HepG2 (cell line): ENCODE data around the gene MNT. TPM values are rescaled to one million over a fixed set of nuclear protein-coding genes. Genes with fewer than 3 reads are reported as not detected.

Source experiments
- ATF1 ChIP-seq: IDR thresholded peaks from 2 replicates; pipeline ENCODE4 v1.6.1; 2016; ENCODE audit warnings: mild to moderate bottlenecking, control low read depth
- ATF3 ChIP-seq: sonication (generic); formaldehyde crosslinking; IDR thresholded peaks from 2 replicates; pipeline ENCODE4 v1.4.0; 2020; ENCODE audit warnings: missing genetic modification reagents
- BCL6 ChIP-seq: IDR thresholded peaks from 2 replicates; pipeline ENCODE4 v1.6.1; 2016; ENCODE audit warnings: missing genetic modification reagents, missing compliant biosample characterization
- CHD2 ChIP-seq: IDR thresholded peaks from 2 replicates; pipeline ENCODE4 v1.6.1; 2011; ENCODE audit warnings: low read depth, low read length, improper control_type of control experiment
- HINFP ChIP-seq: sonication (generic); formaldehyde crosslinking; IDR thresholded peaks from 2 replicates; pipeline ENCODE4 v1.4.0; 2020; ENCODE audit warnings: low read depth, mild to moderate bottlenecking, missing genetic modification reagents
- KLF12 ChIP-seq: sonication (generic); formaldehyde crosslinking; IDR thresholded peaks from 2 replicates; pipeline ENCODE4 v1.4.0; 2020; ENCODE audit warnings: missing genetic modification reagents, borderline replicate concordance
- KLF15 ChIP-seq: sonication (generic); formaldehyde crosslinking; IDR thresholded peaks from 2 replicates; pipeline ENCODE4 v1.8.1; 2023; ENCODE audit warnings: borderline replicate concordance, mild to moderate bottlenecking, inconsistent platforms, missing genetic modification reagents, mixed read lengths
- KLF16 ChIP-seq, 2 experiments: sonication (generic) in 1 of 2; formaldehyde crosslinking in 1 of 2; IDR thresholded peaks; 2 replicates each; pipeline versions ENCODE4 v1.6.1 to v1.8.0; 2016 to 2023; ENCODE audit warnings: missing genetic modification reagents in 2 of 2, missing compliant biosample characterization in 1 of 2
- MLLT10 ChIP-seq: sonication (generic); formaldehyde crosslinking; IDR thresholded peaks from 2 replicates; pipeline ENCODE4 v1.4.0; 2020; ENCODE audit warnings: missing genetic modification reagents
- NFE2L2 ChIP-seq: fragments of 150-350 bp; IDR thresholded peaks from 2 replicates; pipeline ENCODE4 v1.6.1; 2014; ENCODE audit warnings: low read length
- PCBP1 ChIP-seq: fragments of 200-400 bp; formaldehyde crosslinking; IDR thresholded peaks from 2 replicates; pipeline ENCODE4 v1.6.1; 2017; ENCODE audit warnings: mild to moderate bottlenecking, low read depth, low read length, borderline replicate concordance
- PCBP2 ChIP-seq: fragments of 200-400 bp; formaldehyde crosslinking; optimal IDR thresholded peaks from 2 replicates; pipeline ENCODE3; 2018; ENCODE audit warnings: low read length, low read depth; ENCODE audit not compliant: poor library complexity, severe bottlenecking
- SIX1 ChIP-seq: sonication (generic); formaldehyde crosslinking; IDR thresholded peaks from 2 replicates; pipeline ENCODE4 v1.4.0; 2020; ENCODE audit warnings: missing genetic modification reagents, borderline replicate concordance
- SMYD3 ChIP-seq: sonication (generic); formaldehyde crosslinking; IDR thresholded peaks from 2 replicates; pipeline ENCODE4 v1.8.1; 2023; ENCODE audit warnings: mild to moderate bottlenecking, missing genetic modification reagents
- SNAPC2 ChIP-seq: sonication (generic); formaldehyde crosslinking; IDR thresholded peaks from 2 replicates; pipeline ENCODE4 v1.8.1; 2022; ENCODE audit warnings: mild to moderate bottlenecking, missing genetic modification reagents
- SNRNP70 ChIP-seq: fragments of 200-400 bp; formaldehyde crosslinking; IDR thresholded peaks from 2 replicates; pipeline ENCODE4 v1.6.1; 2017; ENCODE audit warnings: mild to moderate bottlenecking, low read depth, low read length, moderate library complexity
- TCF7 ChIP-seq: sonication (generic); IDR thresholded peaks from 2 replicates; pipeline ENCODE4 v1.6.1; 2016; ENCODE audit warnings: antibody characterized with exemption, low read depth
- TIGD3 ChIP-seq: sonication (generic); formaldehyde crosslinking; IDR thresholded peaks from 2 replicates; pipeline ENCODE4 v1.5.1; 2020; ENCODE audit warnings: mild to moderate bottlenecking, missing genetic modification reagents, borderline replicate concordance
- TP53 ChIP-seq: sonication (generic); formaldehyde crosslinking; conservative IDR thresholded peaks from 2 replicates; pipeline ENCODE4 v1.4.0; 2020; ENCODE audit warnings: missing genetic modification reagents
- ZBTB42 ChIP-seq: sonication (generic); formaldehyde crosslinking; IDR thresholded peaks from 2 replicates; pipeline ENCODE4 v1.5.0; 2020; ENCODE audit warnings: mild to moderate bottlenecking, missing genetic modification reagents
- ZC3H4 ChIP-seq: sonication (generic); formaldehyde crosslinking; IDR thresholded peaks from 2 replicates; pipeline ENCODE4 v1.4.0; 2020; ENCODE audit warnings: missing genetic modification reagents, borderline replicate concordance
- ZFP41 ChIP-seq: sonication (generic); formaldehyde crosslinking; IDR thresholded peaks from 2 replicates; pipeline ENCODE4 v1.4.0; 2020; ENCODE audit warnings: mild to moderate bottlenecking, missing genetic modification reagents, borderline replicate concordance
- ZKSCAN1 ChIP-seq: fragments of 150-350 bp; IDR thresholded peaks from 2 replicates; pipeline ENCODE4 v1.6.1; 2014; ENCODE audit warnings: low read length
- ZNF136 ChIP-seq: sonication (generic); formaldehyde crosslinking; IDR thresholded peaks from 2 replicates; pipeline ENCODE4 v1.8.1; 2022; ENCODE audit warnings: low read depth, mild to moderate bottlenecking, moderate library complexity, missing genetic modification reagents
- ZNF138 ChIP-seq: sonication (generic); formaldehyde crosslinking; IDR thresholded peaks from 2 replicates; pipeline ENCODE4 v1.5.0; 2020; ENCODE audit warnings: mild to moderate bottlenecking, low read depth, missing genetic modification reagents
- ZNF780A ChIP-seq: sonication (generic); formaldehyde crosslinking; IDR thresholded peaks from 2 replicates; pipeline ENCODE4 v1.8.0; 2022; ENCODE audit warnings: mild to moderate bottlenecking, missing genetic modification reagents, moderate library complexity
- ZNF883 ChIP-seq: sonication (generic); formaldehyde crosslinking; IDR thresholded peaks from 2 replicates; pipeline ENCODE4 v1.5.1; 2020; ENCODE audit warnings: mild to moderate bottlenecking, missing genetic modification reagents; ENCODE audit errors: not compliant biosample characterization
- ZSCAN20 ChIP-seq: sonication (generic); formaldehyde crosslinking; IDR thresholded peaks from 2 replicates; pipeline ENCODE4 v1.4.0; 2020; ENCODE audit warnings: missing genetic modification reagents, mild to moderate bottlenecking, borderline replicate concordance
- polyA plus RNA-seq, 8 experiments: library from polyadenylated mRNA; depleted of rRNA in 3 of 8; stranded (reverse) in 7 of 8; unstranded in 1 of 8; fragments of >200 nt; fragmentation: Illumina TruSeq in 4 of 8; extraction: Trizol in 4 of 8; gene quantifications; 2 replicates each; pipeline versions ENCODE4 v1.2.1 to v1.2.3, GENCODE V29; 2011 to 2016; ENCODE audit warnings: low read depth in 4 of 8, missing spikeins in 1 of 8, mixed read lengths in 1 of 8; ENCODE audit not compliant: insufficient read depth in 1 of 8
- total RNA-seq, 5 experiments: library from RNA; depleted of rRNA; stranded (reverse); fragments of >200 nt; fragmentation: Illumina TruSeq; extraction: Trizol; gene quantifications; 2 replicates each; pipeline ENCODE4 v1.2.3, GENCODE V29; 2016; ENCODE audit warnings: low read depth in 1 of 5

MNT gene
- total and polyA plus RNA-seq, 2 of the 13 experiments (the other 11 are each of a cell fraction or from before 2014, with no cell fraction given): 2.1 to 3.5 TPM

- TF ChIP-seq MLLT10 (no peak), CHD2 (peak; percentile 59), BCL6 (CRISPR knock-in tag) (no peak), KLF15 (CRISPR knock-in tag) (no peak), HINFP (no peak; the same call in 1 of the 2 replicates), ZFP41 (no peak), ZNF136 (no peak), KLF16 (CRISPR knock-in tag; IDR thresholded peaks at IDR 0.05) (peak in 1 of 2 experiments; percentile 89; a peak in 3 of 4 replicates), ATF3 (peak; percentile 51; the same call in 1 of the 2 replicates), PCBP2 (no peak), TIGD3 (CRISPR knock-in tag) (no peak), SMYD3 (CRISPR knock-in tag) (no peak), ZKSCAN1 (no peak), SIX1 (CRISPR knock-in tag) (no peak), ZC3H4 (peak; percentile 85), ZNF780A (CRISPR knock-in tag) (no peak), ATF1 (CRISPR knock-in tag) (peak; percentile 64), SNRNP70 (no peak), NFE2L2 (no peak), TCF7 (no peak), ZNF883 (CRISPR knock-in tag) (peak; percentile 61), ZSCAN20 (CRISPR knock-in tag) (0 out of 2 replicates have a peak, but pooled peaks have one; percentile 66), ZBTB42 (CRISPR knock-in tag) (peak; percentile 45; the same call in 1 of the 2 replicates), SNAPC2 (CRISPR knock-in tag) (0 out of 2 replicates have a peak, but pooled peaks have one; percentile 42), ZNF138 (CRISPR knock-in tag) (peak; percentile 63; the same call in 1 of the 2 replicates), TP53 (CRISPR knock-in tag) (no peak), KLF12 (CRISPR knock-in tag) (peak; percentile 62; the same call in 1 of the 2 replicates), PCBP1 (no peak; the same call in 1 of the 2 replicates)
Measured at GRCh38 chr17:2399572-2400473, 1.0 kb downstream of the MNT start (continued).
